GM08714 (cell line): ENCODE data around the gene ZEB2.
A peak's percentile ranks its signal among the peaks of the same experiment; 100 is the strongest.

Source experiments
- H3K4me3 ChIP-seq: fragments of 200-500 bp; sonication (Bioruptor generic); 2 replicates; pipeline ENCODE4 v1.5.1; 2014; ENCODE audit warnings: mild to moderate bottlenecking, low read length, inconsistent platforms
- ZNF274 ChIP-seq: IDR thresholded peaks from 2 replicates; pipeline ENCODE4 v1.6.1; 2012; ENCODE audit warnings: mild to moderate bottlenecking, low read depth, low read length

ZEB2 gene

GRCh38 chr2:144362401-144362800 lies 157.5 kb downstream of the ZEB2 start:
- no peak overlapping the region for H3K4me3 ChIP-seq
- TF ChIP-seq ZNF274, result no peak

- TF ChIP-seq ZNF274, result no peak
- no peak overlapping the region for H3K4me3 ChIP-seq
These were observed 158.2 kb downstream of the ZEB2 start for GRCh38 chr2:144361742-144362141.

DNA sequence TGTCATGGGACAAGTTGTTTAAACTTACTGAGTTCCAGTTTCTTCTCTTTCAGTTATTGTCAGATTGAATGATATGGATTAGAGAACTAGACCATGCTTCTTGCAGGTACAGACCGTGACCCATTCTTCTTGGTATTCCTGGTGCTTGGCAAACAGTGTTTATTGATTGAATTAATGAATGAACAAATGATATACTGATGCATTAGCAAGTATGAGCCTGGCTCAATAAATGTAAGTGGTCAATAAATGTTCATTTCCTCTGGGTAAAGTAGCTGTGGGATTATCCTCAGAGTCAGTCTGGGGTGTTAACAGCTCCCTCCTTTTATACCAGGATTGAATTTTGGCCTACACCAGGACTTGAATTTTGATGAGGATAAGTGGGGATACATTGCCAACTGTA lies 160.2 kb downstream of the ZEB2 start:
- TF ChIP-seq ZNF274, result no peak
- no peak overlapping the region for H3K4me3 ChIP-seq

DNA sequence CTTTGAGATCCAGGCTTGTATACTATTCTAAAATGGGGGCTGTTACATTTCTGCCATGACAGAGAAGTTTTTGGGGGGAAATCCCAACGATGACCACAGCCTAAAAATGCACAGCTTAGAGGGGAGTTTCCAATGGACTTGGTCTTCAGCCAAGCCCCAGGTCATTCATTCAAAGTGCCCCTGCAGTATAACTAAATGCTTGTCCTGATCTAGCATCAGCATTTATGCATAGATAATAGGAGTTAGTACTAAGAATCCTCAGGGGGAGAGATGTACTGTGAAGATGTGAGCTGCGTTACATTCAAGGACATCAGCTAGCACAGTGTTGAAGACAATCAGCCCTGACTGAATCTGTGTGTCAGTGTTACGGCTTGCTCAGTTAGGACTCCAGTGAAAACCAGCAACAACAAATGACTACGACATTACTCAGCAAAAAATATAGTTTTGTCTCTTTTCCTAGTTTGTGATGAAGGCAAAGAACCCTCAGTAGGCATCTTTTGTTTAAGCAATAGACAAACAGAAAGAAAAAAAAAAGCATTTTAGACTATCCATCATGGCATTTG lies 160.9 kb downstream of the ZEB2 start:
- H3K4me3 ChIP-seq, result peak overlapping the region; percentile 23; the same call in 1 of the 2 replicates
- no peak for TF ChIP-seq ZNF274

DNA sequence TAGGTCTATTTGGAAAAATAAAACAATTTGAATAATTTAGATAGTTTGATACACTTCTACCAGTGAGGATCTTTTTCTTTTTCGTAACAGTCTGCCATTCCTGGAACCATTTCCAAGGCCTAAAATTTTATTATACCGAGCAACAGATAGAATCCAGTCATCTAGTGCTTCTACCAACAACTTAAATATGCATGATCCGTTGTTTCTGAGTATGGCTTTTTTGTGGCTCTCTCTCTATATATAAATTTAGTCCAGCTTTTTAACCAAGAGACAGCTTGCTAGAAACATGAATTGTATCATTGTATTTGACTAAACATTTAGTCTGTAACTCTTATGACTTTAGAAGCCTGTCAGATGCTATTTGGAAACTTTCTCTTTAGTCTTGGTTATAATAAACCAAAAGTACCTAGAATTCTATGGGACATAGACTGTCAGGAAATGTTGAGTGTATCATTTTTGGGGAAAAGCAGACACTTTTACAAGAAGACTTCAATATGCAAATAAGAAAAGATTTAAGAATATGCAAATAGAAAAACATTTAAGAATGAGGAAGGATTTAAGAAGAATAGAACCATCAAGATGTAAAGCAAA lies 161.4 kb downstream of the ZEB2 start:
- H3K4me3 ChIP-seq, result no peak overlapping the region
- no peak for TF ChIP-seq ZNF274

GRCh38 chr2:144357623-144358373 lies 162.1 kb downstream of the ZEB2 start:
- H3K4me3 ChIP-seq, result no peak overlapping the region
- TF ChIP-seq ZNF274, result no peak

DNA sequence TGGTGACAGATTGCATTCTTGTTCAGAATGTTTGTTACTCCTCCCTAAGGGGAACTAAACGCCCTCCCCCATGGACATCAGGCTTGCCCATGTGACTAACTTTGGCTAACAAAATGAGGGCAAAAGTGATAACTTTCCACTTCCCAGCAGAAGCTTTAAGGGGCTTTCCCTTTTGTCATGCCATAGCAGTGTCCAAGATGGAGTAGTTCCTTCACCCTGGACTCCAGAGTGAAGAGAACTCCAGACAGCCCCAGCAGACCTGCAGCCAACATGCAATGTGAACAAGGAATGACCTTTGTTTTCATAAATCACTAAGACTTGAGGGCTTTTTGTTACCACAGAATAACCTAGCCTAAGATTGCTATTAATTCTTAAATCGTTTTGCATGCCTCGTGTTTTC lies 163.5 kb downstream of the ZEB2 start:
- no peak for TF ChIP-seq ZNF274
- H3K4me3 ChIP-seq, result no peak overlapping the region

- TF ChIP-seq ZNF274, result no peak
- no peak overlapping the region for H3K4me3 ChIP-seq
These were observed 165.0 kb downstream of the ZEB2 start for GRCh38 chr2:144354953-144355352.

DNA sequence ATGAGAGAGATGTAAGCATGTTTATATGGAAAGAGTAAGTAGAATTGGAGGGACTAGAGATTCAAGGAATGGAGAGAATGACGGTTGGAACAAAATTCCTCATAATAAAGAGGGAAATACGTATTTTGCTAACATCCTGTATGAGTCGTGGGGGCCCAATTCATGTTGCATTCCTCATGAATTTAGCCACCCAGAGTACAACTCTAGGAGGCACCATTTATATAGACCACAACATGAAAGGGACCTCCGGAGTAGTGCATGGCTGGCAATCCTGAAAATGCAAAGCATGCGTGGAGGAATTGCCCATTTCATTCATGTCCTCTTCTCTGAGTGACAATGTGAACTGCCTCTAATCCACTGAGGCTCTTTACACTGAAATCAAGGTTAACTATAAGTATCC lies 168.2 kb downstream of the ZEB2 start:
- no peak for TF ChIP-seq ZNF274
- no peak overlapping the region for H3K4me3 ChIP-seq

GRCh38 chr2:144350151-144350802 lies 169.6 kb downstream of the ZEB2 start:
- no peak for TF ChIP-seq ZNF274
- no peak overlapping the region for H3K4me3 ChIP-seq

GRCh38 chr2:144349674-144350073 lies 170.2 kb downstream of the ZEB2 start:
- no peak overlapping the region for H3K4me3 ChIP-seq
- TF ChIP-seq ZNF274, result no peak

DNA sequence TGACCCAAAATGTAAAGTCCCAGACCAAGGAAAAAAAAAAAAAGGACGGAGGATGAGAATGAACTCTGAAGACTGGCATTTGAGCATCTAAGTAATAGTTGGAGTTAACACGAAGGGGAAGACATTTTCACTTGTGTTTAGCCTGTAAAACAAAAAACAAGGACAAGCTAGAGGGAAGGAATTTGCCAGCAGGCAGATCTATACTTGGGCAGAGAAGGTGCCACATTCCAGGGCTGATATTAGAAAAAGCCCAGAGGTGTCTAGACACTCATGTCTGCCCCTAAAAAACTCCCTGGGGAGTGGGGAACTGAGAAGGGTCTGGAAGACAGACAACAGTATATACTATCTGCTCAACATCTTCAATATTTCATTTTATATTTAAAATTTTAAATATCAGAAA lies 171.1 kb downstream of the ZEB2 start:
- H3K4me3 ChIP-seq, result no peak overlapping the region
- no peak for TF ChIP-seq ZNF274

- TF ChIP-seq ZNF274, result no peak
- H3K4me3 ChIP-seq, result no peak overlapping the region
These were observed 173.7 kb downstream of the ZEB2 start for GRCh38 chr2:144346229-144346628.

DNA sequence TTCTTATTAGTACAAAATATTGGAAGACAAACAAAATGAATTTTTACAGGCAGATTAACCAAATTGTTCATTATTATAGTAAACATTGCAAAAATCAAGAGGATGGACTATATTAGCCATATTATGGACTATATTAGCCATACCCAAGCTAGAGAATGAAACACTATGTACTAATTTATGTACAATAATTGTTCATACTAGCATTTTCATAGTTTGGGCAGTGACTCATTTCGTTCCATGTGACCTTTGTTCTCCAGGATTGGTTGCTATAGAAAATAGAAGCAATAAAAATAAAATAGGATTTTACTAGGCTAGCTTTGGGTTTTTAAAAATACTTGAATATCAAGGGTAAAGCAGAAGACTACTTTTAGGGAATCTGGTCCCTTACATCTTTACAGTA lies 176.8 kb downstream of the ZEB2 start:
- no peak overlapping the region for H3K4me3 ChIP-seq
- no peak for TF ChIP-seq ZNF274

GRCh38 chr2:144341538-144341937 lies 178.4 kb downstream of the ZEB2 start:
- H3K4me3 ChIP-seq, result no peak overlapping the region
- no peak for TF ChIP-seq ZNF274

DNA sequence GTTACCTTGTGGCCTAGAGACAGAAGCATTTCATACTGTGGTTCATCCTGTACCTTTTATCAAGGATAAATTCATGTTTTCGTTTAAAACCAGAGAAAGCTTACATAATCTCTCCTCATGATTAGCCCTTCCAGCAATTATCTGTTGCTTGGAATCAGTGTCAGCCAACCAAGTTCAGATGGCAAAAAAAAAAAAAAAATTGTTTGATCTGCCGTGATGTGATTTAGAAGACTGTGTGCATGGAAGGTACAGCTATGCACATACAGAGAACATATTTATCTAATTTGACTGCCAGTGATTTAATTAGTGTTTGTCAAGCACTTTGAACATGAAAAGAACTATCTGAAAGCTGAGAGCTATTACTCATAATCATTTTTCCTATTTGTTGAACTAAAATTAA lies 180.9 kb downstream of the ZEB2 start:
- no peak overlapping the region for H3K4me3 ChIP-seq
- no peak for TF ChIP-seq ZNF274
